ENCODE results near the gene MYBBP1A. TPM values are rescaled to one million over a fixed set of nuclear protein-coding genes. Genes with fewer than 3 reads are reported as not detected.

MYBBP1A gene
- polyA plus RNA-seq, 2 of the 4 experiments (the other 2 are of a cell fraction), result 42.9 to 95.1 TPM

DNA sequence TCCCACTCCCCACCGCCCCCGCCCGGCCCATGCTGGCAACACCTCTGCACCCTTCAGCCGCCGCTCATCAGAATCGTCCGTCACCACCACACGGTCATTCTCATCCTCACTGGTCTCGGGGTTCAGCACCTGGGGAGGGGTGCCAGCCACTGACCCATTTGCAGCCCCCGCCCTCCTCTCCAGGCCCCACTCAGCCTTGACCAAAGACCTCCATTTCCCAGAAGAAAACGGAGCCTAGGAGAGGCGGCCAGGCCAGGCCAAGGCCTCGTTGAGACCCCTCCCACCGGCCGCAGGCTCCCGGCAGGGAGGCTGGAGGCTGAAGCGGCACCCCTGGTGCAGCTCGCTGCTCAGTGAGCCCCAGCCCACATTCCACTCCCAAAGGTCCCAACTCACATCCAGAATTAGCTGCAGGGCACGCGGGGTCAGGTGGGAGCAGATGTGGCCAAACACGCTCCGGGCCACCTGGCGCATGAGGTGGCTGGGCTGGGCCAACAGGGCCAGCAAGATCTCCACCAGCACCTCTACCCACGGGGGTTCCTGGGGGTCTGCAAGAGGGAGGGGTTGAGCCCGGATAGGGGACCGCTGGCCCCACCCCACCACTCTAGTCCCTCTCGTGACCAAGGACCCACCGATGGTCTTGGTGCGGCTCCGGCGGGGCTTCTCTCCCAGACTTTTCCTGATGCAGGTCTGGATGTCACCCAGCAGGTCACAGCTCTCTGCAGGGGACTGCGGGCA, 9.8 kb downstream of the MYBBP1A start:
- Histone ChIP-seq H3K4me1 (peaks cover 14% of the 10 kb centered on the region; the same call in 1 of the 3 replicates), H3K4me3 (no peak overlapping the region), H3K9me3 (no peaks in the 10 kb centered on the region), H3K4me2 (no peak overlapping the region), H3K27ac (no peak overlapping the region)
- 94% methylated on average over 25 of the region's 32 CpGs for WGBS (ENCODE audit: missing lambda C conversion rate)
- no peak for ATAC-seq
- TF ChIP-seq HMGXB4 (CRISPR knock-in tag; IDR thresholded peaks at IDR 0.05; ENCODE audit: borderline replicate concordance) (no peak), BHLHE40 (IDR thresholded peaks at IDR 0.05; ENCODE audit: low read depth, low read length) (no peak), CHD4 (IDR thresholded peaks at IDR 0.05; ENCODE audit: borderline replicate concordance) (no peak), POLR2A (IDR thresholded peaks at IDR 0.05; ENCODE audit: low read length) (no peak), HOXB13 (CRISPR knock-in tag; IDR thresholded peaks at IDR 0.05; ENCODE audit: low read depth) (no peak), ESRRA (IDR thresholded peaks at IDR 0.05; ENCODE audit: borderline replicate concordance, low read length) (no peak), SMC3 (IDR thresholded peaks at IDR 0.05) (no peak), JUN (IDR thresholded peaks at IDR 0.05) (no peak), TP53 (CRISPR knock-in tag; IDR thresholded peaks at IDR 0.05) (no peak), ATOH8 (CRISPR knock-in tag; IDR thresholded peaks at IDR 0.05; ENCODE audit: low read depth) (no peak), RCOR1 (IDR thresholded peaks at IDR 0.05; ENCODE audit: low read depth, low read length) (no peak)
- no peak for FAIRE-seq
- CTCF ChIA-PET, result interaction anchor here (1.1 to 13.0 kb wide), 2 partner anchors 20 to 344 kb away, joined by 3 to 99 read pairs; no protein-coding TSS in a partner anchor
- POLR2A ChIA-PET, result interaction anchor here (0.9 to 2.6 kb wide), 2 partner anchors 8 to 10 kb away, joined by 3 to 13 read pairs; partner anchors contain the start of gene MYBBP1A
- no peak for DNase-seq (ENCODE audit: low read depth in 1 of 2, low spot score in 1 of 2)

GRCh38 chr17:4544951-4545216, 10.3 kb downstream of the MYBBP1A start:
- POLR2A ChIA-PET, result interaction anchor here (2.6 kb wide), 1 partner anchor 10 kb away, joined by 13 read pairs; the partner anchor contains the start of gene MYBBP1A
- H3K4me1 ChIP-seq, result peaks cover 9% of the 10 kb centered on the region; the same call in 1 of the 3 replicates
- no peaks in the 10 kb centered on the region for H3K9me3 ChIP-seq

More at GRCh38 chr17:4544951-4545216, 10.3 kb downstream of the MYBBP1A start:
- no peak overlapping the region for H3K4me2 ChIP-seq
- no peak overlapping the region for H3K27ac ChIP-seq
- DNase-seq (ENCODE audit: low read depth in 1 of 2, low spot score in 1 of 2), result no peak
- no peak for TF ChIP-seq ZFP36 (IDR thresholded peaks at IDR 0.05; ENCODE audit: borderline replicate concordance, partially characterized antibody)
- TF ChIP-seq JUN (IDR thresholded peaks at IDR 0.05), result no peak
- TF ChIP-seq KDM5A (IDR thresholded peaks at IDR 0.05), result no peak
- no peak for TF ChIP-seq PHF8 (IDR thresholded peaks at IDR 0.05; ENCODE audit: borderline replicate concordance, low read depth)
- TF ChIP-seq SMC3 (IDR thresholded peaks at IDR 0.05), result no peak
- TF ChIP-seq HOXB5 (CRISPR knock-in tag; IDR thresholded peaks at IDR 0.05), result no peak
- no peak for TF ChIP-seq MYC (IDR thresholded peaks at IDR 0.05; ENCODE audit: borderline replicate concordance, low read length)
- TF ChIP-seq, protein P1, sequence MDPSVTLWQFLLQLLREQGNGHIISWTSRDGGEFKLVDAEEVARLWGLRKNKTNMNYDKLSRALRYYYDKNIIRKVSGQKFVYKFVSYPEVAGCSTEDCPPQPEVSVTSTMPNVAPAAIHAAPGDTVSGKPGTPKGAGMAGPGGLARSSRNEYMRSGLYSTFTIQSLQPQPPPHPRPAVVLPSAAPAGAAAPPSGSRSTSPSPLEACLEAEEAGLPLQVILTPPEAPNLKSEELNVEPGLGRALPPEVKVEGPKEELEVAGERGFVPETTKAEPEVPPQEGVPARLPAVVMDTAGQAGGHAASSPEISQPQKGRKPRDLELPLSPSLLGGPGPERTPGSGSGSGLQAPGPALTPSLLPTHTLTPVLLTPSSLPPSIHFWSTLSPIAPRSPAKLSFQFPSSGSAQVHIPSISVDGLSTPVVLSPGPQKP (IDR thresholded peaks at IDR 0.05; ENCODE audit: low read depth, low read length), result no peak
- TF ChIP-seq RNF2 (IDR thresholded peaks at IDR 0.05; ENCODE audit: borderline replicate concordance, low read depth), result no peak
- no peak for TF ChIP-seq ESRRA (IDR thresholded peaks at IDR 0.05; ENCODE audit: borderline replicate concordance, low read length)
- TF ChIP-seq CHD2 (IDR thresholded peaks at IDR 0.05; ENCODE audit: low read length, partially characterized antibody), result no peak
- no peak for TF ChIP-seq CHD4 (IDR thresholded peaks at IDR 0.05; ENCODE audit: borderline replicate concordance)
- TF ChIP-seq ZSCAN20 (CRISPR knock-in tag; IDR thresholded peaks at IDR 0.05), result no peak
- TF ChIP-seq EHMT2 (IDR thresholded peaks at IDR 0.05; ENCODE audit: low read depth), result no peak
- no peak for TF ChIP-seq CBX2 (IDR thresholded peaks at IDR 0.05; ENCODE audit: borderline replicate concordance, low read depth)
- TF ChIP-seq, protein P2, sequence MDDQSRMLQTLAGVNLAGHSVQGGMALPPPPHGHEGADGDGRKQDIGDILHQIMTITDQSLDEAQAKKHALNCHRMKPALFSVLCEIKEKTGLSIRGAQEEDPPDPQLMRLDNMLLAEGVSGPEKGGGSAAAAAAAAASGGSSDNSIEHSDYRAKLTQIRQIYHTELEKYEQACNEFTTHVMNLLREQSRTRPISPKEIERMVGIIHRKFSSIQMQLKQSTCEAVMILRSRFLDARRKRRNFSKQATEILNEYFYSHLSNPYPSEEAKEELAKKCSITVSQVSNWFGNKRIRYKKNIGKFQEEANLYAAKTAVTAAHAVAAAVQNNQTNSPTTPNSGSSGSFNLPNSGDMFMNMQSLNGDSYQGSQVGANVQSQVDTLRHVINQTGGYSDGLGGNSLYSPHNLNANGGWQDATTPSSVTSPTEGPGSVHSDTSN (IDR thresholded peaks at IDR 0.05), result no peak
- H3K4me3 ChIP-seq, result no peak overlapping the region
- FAIRE-seq, result no peak
- CTCF ChIA-PET, result interaction anchor here (1.1 to 13.0 kb wide), 5 partner anchors 10 to 345 kb away, joined by 3 to 99 read pairs (median 4); partner anchors contain the start of gene MYBBP1A
- ATAC-seq, result no peak
- 92% methylated on average over 15 of the region's 18 CpGs for WGBS (ENCODE audit: missing lambda C conversion rate)
